Erythroblast (primary cell): ENCODE data around the gene CFAP410.

Experiments
- DNase-seq, 2 experiments: peaks; one replicate each; lab custom pipeline; 2025; lab: John Stamatoyannopoulos, UW
- GATA1 ChIP-seq: IDR thresholded peaks from 2 replicates; pipeline ENCODE4 v1.6.1; 2011; ENCODE audit warnings: low read depth, mild to moderate bottlenecking, control low read depth, low read length, moderate library complexity
- POLR2A ChIP-seq: IDR thresholded peaks from 2 replicates; pipeline ENCODE4 v1.6.1; 2011; ENCODE audit warnings: mild to moderate bottlenecking, low read length

Gene CFAP410

DNA sequence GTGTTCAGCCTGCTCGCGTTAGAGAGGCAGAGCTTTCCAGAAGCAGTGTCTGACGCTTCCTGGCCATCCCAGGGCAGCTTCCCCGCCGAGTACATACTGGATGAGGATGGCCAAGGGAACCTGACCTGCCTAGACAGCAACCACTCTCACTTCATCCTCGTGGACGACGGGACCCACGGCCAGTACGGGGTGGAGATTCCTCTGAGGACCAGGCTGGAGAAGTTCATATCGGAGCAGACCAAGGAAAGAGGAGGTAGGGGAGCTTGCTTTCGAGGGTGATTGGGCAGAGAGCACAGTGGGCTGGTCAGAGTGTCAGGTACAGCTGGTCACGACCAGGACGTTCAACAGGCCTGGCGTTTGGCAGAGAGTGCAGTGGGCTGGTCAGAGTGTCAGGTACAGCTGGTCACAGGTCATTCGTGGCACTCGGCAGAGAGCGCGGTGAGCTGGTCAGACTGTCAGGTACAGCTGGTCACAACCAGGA is 36.6 kb upstream of the CFAP410 start:
- no peak for TF ChIP-seq GATA1
- TF ChIP-seq POLR2A: no peak
- no peak for DNase-seq

DNA sequence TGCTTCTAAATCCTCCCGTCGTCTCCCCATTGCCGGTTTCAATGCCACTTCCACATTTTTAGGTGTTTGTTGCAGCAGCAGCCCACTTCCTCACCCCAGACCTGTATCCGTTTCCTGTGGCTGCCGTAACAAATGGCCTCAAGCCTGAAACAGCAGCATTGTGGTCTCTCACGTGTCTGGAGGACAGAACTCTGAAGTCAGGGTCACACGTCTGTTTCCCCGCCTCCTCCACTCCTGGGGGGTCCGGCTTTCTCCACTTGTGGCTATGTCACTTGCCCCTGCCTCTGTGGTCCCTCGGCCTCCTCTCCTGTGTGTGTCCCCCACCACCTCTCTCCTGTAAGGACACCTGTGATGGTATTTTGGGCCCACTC is 36.1 kb upstream of the CFAP410 start:
- TF ChIP-seq POLR2A (no peak), GATA1 (no peak)
- no peak for DNase-seq

DNA sequence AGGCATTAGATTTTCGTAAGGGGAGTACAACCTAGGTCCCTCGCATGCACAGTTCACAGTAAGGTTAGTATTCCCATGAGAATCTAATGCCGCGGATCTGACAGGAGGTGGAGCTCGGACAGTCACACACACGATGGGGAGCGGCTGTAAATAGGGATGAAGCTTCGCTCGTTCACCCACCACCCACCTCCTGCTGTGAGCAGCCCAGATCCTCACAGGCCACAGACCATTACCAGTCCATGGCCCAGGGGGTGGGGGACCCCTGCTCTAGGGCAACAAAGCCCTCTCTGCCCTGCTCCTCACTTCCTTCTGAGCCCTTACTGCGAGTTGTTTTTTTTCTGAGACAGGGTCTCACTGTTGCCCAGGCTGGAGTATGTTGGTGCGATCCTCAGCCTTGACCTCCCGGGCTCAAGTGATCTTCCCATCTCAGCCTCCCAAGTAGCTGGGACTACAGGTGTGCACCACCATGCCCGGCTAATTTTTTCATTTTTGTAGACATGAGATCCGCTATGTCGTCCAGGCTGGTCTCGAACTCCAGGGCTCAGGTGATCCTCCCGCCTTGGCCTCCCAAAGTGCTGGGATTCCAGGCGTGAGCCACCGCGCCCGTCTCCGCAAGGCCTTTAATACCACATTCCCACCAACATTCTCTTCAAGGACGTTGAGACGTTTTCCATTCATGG is 35.6 kb upstream of the CFAP410 start:
- no peak for DNase-seq
- TF ChIP-seq GATA1 (no peak), POLR2A (no peak)

- DNase-seq: no peak
- TF ChIP-seq POLR2A: no peak
- no peak for TF ChIP-seq GATA1
Observed at GRCh38 chr21:44372616-44373015, 33.4 kb upstream of the CFAP410 start.

DNA sequence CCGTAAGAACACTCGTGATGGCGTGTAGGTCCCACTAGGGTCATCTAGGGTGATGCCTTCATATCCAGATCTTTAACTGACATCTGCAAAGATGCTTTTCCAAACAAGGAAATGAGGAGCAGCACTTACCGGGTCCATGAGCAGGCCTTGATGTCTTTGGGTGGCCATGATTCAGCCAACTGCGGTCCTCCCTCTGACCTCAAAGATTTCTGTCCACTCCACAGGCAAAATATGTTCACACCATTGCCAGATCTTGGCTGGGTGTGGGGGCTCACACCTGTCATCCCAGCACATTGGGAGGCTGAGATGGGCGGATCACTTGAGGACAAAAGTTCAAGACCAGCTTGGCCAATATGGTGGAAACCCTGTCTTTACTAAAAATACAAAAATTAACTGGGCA is 32.4 kb upstream of the CFAP410 start:
- DNase-seq: no peak
- no peak for TF ChIP-seq GATA1
- TF ChIP-seq POLR2A: no peak

DNA sequence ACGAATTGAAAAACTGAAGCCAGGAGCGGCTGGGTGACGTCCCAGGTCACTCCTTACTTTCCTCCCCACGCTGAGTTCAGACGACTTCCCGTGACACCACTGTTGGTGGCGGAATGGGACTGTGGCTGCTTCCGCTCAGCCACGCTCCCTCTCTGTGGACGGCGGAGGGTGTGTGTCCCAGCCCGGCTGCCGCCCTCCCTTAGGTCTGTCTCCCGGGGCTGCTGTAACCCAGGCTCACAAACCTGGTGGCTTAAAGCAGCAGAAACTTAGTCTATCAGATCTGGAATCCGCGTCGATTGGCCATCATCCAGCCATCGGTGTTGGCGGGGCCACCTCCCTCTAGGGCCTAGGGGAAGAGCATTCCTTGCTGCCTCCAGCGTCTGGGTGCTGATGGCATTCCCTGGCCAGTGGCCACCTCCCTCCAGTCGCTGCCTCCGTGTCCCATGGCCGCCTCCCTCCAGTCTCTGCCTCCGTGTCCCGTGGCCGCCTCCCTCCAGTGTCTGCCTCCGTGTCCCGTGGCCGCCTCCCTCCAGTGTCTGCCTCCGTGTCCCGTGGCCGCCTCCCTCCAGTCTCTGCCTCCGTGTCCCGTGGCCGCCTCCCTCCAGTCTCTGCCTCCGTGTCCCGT is 31.7 kb upstream of the CFAP410 start:
- DNase-seq: no peak

DNA sequence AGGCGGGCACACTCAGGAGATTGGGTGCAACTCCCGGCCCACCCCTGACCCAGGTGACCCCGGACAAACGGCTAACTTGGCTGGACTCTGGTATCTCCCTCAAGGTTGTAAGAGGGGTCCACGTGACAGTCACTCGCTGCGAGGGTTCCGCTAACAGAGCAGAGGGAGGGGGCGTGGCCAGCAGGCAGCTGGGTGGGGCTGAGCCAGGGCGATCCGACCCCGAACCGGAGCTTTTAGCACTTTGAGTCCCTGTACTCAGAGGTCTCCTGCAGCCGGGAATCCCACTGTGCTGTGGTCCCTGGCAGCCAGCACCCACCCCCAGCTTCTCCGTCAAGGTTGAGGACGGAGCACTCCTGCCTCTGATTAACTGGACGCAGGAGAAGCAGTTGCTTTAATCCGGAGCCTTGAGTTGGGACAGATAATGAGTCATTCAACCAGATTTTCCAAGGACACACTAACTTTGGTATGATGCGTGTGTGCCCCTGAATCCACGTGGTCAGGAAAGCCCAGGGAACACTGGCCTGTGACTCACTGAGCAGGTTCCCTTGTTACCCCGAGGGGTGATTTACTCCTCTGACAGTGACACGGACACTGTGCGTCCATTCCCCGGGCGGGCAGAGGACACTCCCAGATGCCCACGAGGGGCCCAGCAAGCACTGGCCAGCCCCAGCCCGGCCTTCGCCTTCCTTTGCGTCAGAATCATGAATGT is 31.0 kb upstream of the CFAP410 start:
- no peak for DNase-seq
- TF ChIP-seq GATA1 (no peak), POLR2A (no peak)

More for the DNA sequence above, 31.7 kb upstream of the CFAP410 start:
- TF ChIP-seq POLR2A (no peak), GATA1 (no peak)

DNA sequence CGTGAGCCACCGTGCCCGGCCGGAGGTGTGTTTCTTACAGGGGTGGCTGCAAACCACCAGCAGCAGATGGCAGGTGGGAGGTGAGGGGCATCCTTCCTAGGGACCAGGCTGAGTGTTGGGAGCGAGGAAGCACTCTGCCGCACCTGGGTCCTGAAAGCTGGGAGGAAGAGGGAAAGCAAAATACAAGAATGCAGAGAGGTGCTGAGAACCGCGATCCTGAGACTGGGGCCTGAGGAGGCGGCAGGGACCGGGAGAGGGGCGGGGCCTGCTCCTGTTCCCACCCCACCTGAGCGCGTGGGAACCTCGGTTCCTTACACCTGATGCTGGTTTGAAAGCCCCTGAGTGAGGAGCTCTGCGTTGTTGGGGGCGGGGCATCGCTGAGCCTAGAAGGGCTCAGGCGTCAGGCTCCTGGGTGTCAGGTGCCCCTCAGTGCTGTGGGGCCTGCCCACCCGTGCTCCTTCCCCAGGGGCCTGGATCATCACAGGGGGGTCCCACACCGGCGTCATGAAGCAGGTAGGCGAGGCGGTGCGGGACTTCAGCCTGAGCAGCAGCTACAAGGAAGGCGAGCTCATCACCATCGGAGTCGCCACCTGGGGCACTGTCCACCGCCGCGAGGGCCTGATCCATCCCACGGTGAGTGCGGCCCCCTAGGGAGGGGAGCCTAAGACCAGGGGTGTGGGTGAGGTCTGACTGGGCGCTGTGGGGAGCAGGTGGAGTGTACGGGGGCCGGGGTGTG is 29.7 kb upstream of the CFAP410 start:
- no peak for DNase-seq

DNA sequence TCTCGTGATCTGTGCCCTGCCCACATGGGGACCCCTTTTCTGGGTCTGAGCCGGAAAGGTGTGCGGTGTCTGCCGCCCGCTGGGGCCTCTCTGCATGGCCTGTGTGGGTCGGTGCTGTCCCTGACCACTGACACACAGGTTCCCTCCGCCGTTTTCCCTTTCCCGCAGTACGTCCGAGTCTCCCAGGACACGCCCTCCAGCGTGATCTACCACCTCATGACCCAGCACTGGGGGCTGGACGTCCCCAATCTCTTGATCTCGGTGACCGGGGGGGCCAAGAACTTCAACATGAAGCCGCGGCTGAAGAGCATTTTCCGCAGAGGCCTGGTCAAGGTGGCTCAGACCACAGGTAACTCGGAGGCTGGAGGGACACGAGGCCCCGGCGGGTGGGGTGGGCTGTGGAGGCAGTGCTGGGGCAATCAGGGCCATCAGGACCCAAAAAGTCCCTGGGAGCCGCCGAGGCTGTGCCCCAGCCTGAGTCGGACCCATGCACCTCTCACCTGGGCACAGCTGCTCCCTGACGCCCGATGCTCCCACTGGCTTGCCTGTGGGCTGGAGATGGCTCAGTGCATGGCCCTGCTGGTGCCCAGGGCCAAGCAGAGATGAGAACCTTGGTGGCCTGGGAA is 27.5 kb upstream of the CFAP410 start:
- DNase-seq: no peak
- no peak for TF ChIP-seq GATA1
- TF ChIP-seq POLR2A: no peak

More for the DNA sequence above, 29.7 kb upstream of the CFAP410 start:
- TF ChIP-seq POLR2A (no peak), GATA1 (no peak)

DNA sequence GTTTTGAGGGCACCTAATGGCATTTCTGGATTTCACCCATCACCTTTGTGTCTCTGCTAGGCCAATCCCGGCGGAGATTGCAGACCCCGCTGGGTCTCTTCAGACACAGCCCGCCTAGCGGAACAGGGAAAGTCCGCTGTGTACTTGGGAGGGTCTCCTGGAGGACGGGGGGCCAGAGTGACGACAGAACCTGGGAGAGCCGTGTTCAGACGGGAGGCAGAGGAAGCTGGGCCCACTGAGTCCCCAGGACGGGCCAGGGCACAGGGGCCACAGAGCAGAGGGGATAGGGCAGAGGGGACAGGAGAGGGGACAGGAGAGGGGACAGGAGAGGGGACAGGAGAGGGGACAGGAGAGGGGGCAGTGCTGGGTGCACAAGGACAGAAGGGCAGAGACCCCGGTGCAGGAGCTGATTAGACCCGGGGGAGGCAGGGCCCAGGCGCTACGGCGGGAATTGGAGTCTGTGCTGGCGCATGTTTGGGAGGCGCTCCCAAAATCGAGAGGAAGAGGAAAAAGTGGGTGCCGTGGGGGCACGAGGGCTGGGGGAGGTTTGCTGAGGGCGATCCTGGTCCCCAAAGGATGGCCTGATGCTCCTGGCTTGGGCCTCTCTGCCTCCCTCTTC is 26.9 kb upstream of the CFAP410 start:
- no peak for DNase-seq
- TF ChIP-seq GATA1: no peak
- no peak for TF ChIP-seq POLR2A

DNA sequence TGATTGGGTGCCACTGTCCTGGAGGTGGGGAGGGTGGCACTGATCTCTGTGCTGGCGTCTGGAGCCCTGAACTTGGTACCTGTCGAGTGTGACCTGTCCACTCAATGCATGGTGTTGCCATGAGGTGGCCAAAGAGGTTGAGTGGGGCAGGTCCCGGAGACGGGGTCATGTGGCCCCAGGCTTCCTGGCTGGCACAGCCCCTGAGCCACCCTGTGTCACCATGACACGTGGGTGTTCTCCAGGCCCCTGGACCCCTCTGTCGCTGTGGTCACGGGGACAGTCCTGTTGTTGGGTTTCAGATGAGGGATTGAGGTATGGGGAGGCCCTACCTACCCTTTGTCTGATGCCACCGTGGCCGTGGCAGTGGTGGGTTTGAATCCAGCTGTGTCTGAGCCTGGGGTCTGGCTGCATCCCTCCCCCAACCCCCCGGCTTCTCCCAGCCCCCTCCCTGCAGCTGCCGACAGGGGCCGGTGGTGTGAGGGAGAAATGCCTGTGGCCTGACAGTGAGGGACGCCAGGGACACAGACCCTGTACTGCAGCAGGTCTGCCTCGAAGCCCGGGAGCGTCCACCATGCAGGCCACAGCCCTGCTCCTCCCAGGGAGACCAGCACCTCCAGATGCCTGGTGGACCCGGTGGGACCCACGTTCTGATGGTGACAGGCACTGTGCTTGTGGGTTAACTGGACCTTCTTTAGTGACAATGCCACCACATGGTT is 26.2 kb upstream of the CFAP410 start:
- no peak for TF ChIP-seq GATA1
- TF ChIP-seq POLR2A: no peak
- no peak for DNase-seq
